GM18498 (cell line): ENCODE data around the gene BARD1.
A peak's percentile ranks its signal among the peaks of the same experiment; 100 is the strongest.

Experiments used
- ATAC-seq: cut with Tn5 transposase; IDR thresholded peaks from one replicate; pipeline ENCODE4 v1.9.1; 2021; ENCODE audit warnings: mild to moderate bottlenecking, moderate library complexity; ENCODE audit not compliant: unreplicated experiment

Gene BARD1

GRCh38 chr2:214679736-214680135, 129.7 kb downstream of the BARD1 start:
- peak; percentile 66 for ATAC-seq

GRCh38 chr2:214676421-214677089, 132.9 kb downstream of the BARD1 start:
- peak; percentile 45 for ATAC-seq
